ENCODE results near the gene MGLL.

The MGLL gene

GRCh38 chr3:127712881-127713771 is 109.2 kb downstream of the MGLL start:
- H3K4me2 ChIP-seq (ENCODE audit: insufficient read depth, low read length) = no peak overlapping the region
- H3K27ac ChIP-seq (ENCODE audit: low read length) = no peak overlapping the region
- H3K4me3 ChIP-seq (ENCODE audit: low read depth in 1 of 2, low read length in 2 of 2) = no peak overlapping the region
- DNase-seq = no peak
- no peaks in the 10 kb centered on the region for H3K9me3 ChIP-seq (ENCODE audit: insufficient read depth, low read length, severe bottlenecking)
- no peak for ATAC-seq (ENCODE audit: insufficient read depth, low read depth)
- no peaks in the 10 kb centered on the region for H3K4me1 ChIP-seq (ENCODE audit: insufficient read depth, low read length)
- TF ChIP-seq CTCF (IDR thresholded peaks at IDR 0.05; ENCODE audit: borderline replicate concordance, extremely low read depth, low read length, poor library complexity, severe bottlenecking) = no peak
- TF ChIP-seq EZH2 (IDR thresholded peaks at IDR 0.05; ENCODE audit: borderline replicate concordance, low read depth, low read length, severe bottlenecking) = no peak
- no peaks in the 10 kb centered on the region for H3K79me2 ChIP-seq (ENCODE audit: insufficient read depth, low read length)
- no peak overlapping the region for H3K9ac ChIP-seq (ENCODE audit: low read depth, low read length)
- H3K27me3 ChIP-seq (ENCODE audit: insufficient read depth, low read length, poor library complexity) = peaks cover 4% of the 10 kb centered on the region
- H4K20me1 ChIP-seq (ENCODE audit: insufficient read depth, low read length) = no peaks in the 10 kb centered on the region
- H2AFZ ChIP-seq (ENCODE audit: low read depth, low read length) = no peak overlapping the region
- H3K36me3 ChIP-seq (ENCODE audit: insufficient read depth, low read length) = no peaks in the 10 kb centered on the region

- ATAC-seq (ENCODE audit: insufficient read depth, low read depth) = no peak
- Histone ChIP-seq H3K27me3 (ENCODE audit: insufficient read depth, low read length, poor library complexity) (peaks cover 4% of the 10 kb centered on the region), H3K36me3 (ENCODE audit: insufficient read depth, low read length) (no peaks in the 10 kb centered on the region), H3K4me3 (ENCODE audit: low read depth in 1 of 2, low read length in 2 of 2) (no peak overlapping the region), H3K4me1 (ENCODE audit: insufficient read depth, low read length) (no peaks in the 10 kb centered on the region), H2AFZ (ENCODE audit: low read depth, low read length) (no peak overlapping the region), H3K27ac (ENCODE audit: low read length) (no peak overlapping the region), H3K9me3 (ENCODE audit: insufficient read depth, low read length, severe bottlenecking) (no peaks in the 10 kb centered on the region), H3K4me2 (ENCODE audit: insufficient read depth, low read length) (no peak overlapping the region), H3K9ac (ENCODE audit: low read depth, low read length) (no peak overlapping the region), H3K79me2 (ENCODE audit: insufficient read depth, low read length) (no peaks in the 10 kb centered on the region), H4K20me1 (ENCODE audit: insufficient read depth, low read length) (no peaks in the 10 kb centered on the region)
- no peak for TF ChIP-seq CTCF (IDR thresholded peaks at IDR 0.05; ENCODE audit: borderline replicate concordance, extremely low read depth, low read length, poor library complexity, severe bottlenecking)
- no peak for TF ChIP-seq EZH2 (IDR thresholded peaks at IDR 0.05; ENCODE audit: borderline replicate concordance, low read depth, low read length, severe bottlenecking)
- no peak for DNase-seq
Measured at GRCh38 chr3:127712461-127712860, 109.9 kb downstream of the MGLL start.

- Histone ChIP-seq H4K20me1 (ENCODE audit: insufficient read depth, low read length) (no peaks in the 10 kb centered on the region), H3K4me2 (ENCODE audit: insufficient read depth, low read length) (no peak overlapping the region), H3K27ac (ENCODE audit: low read length) (no peak overlapping the region), H3K4me3 (ENCODE audit: low read depth in 1 of 2, low read length in 2 of 2) (no peak overlapping the region), H3K9me3 (ENCODE audit: insufficient read depth, low read length, severe bottlenecking) (no peaks in the 10 kb centered on the region), H3K4me1 (ENCODE audit: insufficient read depth, low read length) (no peaks in the 10 kb centered on the region), H3K79me2 (ENCODE audit: insufficient read depth, low read length) (no peaks in the 10 kb centered on the region), H3K9ac (ENCODE audit: low read depth, low read length) (no peak overlapping the region), H2AFZ (ENCODE audit: low read depth, low read length) (no peak overlapping the region), H3K27me3 (ENCODE audit: insufficient read depth, low read length, poor library complexity) (peaks cover 4% of the 10 kb centered on the region), H3K36me3 (ENCODE audit: insufficient read depth, low read length) (no peaks in the 10 kb centered on the region)
- TF ChIP-seq EZH2 (IDR thresholded peaks at IDR 0.05; ENCODE audit: borderline replicate concordance, low read depth, low read length, severe bottlenecking) (no peak), CTCF (IDR thresholded peaks at IDR 0.05; ENCODE audit: borderline replicate concordance, extremely low read depth, low read length, poor library complexity, severe bottlenecking) (no peak)
- no peak for ATAC-seq (ENCODE audit: insufficient read depth, low read depth)
- no peak for DNase-seq
Measured at GRCh38 chr3:127711896-127712295, 110.4 kb downstream of the MGLL start.
